Measurements from ENCODE around the gene RANBP9.

DNA sequence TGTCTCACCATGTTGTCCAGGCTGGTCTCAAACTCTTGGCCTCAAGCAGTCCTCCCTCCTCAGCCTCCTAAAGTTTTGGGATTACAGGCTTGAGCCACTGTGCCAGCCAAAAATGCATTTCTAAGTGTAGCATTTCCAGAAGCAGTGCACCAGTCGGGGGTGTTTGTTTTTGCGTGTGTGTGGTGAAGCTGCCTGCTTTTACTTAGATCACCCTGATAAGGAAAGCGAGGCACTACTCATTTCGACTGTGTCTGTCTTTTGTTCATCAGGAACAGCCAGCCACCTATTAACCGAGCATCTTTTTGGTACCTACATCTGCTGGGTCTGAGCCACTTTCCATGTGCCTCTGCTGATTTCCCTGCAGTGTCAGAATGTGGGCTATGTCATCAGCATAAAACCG, 118.5 kb downstream of the RANBP9 start:
- TF ChIP-seq, protein P1, sequence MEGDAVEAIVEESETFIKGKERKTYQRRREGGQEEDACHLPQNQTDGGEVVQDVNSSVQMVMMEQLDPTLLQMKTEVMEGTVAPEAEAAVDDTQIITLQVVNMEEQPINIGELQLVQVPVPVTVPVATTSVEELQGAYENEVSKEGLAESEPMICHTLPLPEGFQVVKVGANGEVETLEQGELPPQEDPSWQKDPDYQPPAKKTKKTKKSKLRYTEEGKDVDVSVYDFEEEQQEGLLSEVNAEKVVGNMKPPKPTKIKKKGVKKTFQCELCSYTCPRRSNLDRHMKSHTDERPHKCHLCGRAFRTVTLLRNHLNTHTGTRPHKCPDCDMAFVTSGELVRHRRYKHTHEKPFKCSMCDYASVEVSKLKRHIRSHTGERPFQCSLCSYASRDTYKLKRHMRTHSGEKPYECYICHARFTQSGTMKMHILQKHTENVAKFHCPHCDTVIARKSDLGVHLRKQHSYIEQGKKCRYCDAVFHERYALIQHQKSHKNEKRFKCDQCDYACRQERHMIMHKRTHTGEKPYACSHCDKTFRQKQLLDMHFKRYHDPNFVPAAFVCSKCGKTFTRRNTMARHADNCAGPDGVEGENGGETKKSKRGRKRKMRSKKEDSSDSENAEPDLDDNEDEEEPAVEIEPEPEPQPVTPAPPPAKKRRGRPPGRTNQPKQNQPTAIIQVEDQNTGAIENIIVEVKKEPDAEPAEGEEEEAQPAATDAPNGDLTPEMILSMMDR (IDR thresholded peaks at IDR 0.05 in 2 of 3, conservative IDR thresholded peaks at IDR 0.05 in 1 of 3; ENCODE audit: insufficient read depth in 2 of 3, low read depth in 1 of 3, low read length in 3 of 3) = no peak
- TF ChIP-seq, protein P2, sequence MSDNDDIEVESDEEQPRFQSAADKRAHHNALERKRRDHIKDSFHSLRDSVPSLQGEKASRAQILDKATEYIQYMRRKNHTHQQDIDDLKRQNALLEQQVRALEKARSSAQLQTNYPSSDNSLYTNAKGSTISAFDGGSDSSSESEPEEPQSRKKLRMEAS (CRISPR knock-in tag; IDR thresholded peaks at IDR 0.05) = no peak
- TF ChIP-seq CREB1 (IDR thresholded peaks at IDR 0.05) = no peak
- TF ChIP-seq CREB1 (CRISPR knock-in tag; IDR thresholded peaks at IDR 0.05) = no peak
- no peak for TF ChIP-seq CREBBP (IDR thresholded peaks at IDR 0.05; ENCODE audit: low read depth, low read length)
- TF ChIP-seq, protein P3, sequence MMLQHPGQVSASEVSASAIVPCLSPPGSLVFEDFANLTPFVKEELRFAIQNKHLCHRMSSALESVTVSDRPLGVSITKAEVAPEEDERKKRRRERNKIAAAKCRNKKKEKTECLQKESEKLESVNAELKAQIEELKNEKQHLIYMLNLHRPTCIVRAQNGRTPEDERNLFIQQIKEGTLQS (IDR thresholded peaks at IDR 0.05) = no peak
- TF ChIP-seq, protein P3 (CRISPR knock-in tag; conservative IDR thresholded peaks at IDR 0.05) = no peak
- TF ChIP-seq SMARCA5 (IDR thresholded peaks at IDR 0.05) = no peak
- TF ChIP-seq C11orf30 (IDR thresholded peaks at IDR 0.05; ENCODE audit: low read depth) = no peak
- no peak for TF ChIP-seq ERF (CRISPR knock-in tag; IDR thresholded peaks at IDR 0.05)
- TF ChIP-seq, protein P4, sequence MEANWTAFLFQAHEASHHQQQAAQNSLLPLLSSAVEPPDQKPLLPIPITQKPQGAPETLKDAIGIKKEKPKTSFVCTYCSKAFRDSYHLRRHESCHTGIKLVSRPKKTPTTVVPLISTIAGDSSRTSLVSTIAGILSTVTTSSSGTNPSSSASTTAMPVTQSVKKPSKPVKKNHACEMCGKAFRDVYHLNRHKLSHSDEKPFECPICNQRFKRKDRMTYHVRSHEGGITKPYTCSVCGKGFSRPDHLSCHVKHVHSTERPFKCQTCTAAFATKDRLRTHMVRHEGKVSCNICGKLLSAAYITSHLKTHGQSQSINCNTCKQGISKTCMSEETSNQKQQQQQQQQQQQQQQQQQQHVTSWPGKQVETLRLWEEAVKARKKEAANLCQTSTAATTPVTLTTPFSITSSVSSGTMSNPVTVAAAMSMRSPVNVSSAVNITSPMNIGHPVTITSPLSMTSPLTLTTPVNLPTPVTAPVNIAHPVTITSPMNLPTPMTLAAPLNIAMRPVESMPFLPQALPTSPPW (CRISPR knock-in tag; IDR thresholded peaks at IDR 0.05) = no peak
- TF ChIP-seq, protein P5, sequence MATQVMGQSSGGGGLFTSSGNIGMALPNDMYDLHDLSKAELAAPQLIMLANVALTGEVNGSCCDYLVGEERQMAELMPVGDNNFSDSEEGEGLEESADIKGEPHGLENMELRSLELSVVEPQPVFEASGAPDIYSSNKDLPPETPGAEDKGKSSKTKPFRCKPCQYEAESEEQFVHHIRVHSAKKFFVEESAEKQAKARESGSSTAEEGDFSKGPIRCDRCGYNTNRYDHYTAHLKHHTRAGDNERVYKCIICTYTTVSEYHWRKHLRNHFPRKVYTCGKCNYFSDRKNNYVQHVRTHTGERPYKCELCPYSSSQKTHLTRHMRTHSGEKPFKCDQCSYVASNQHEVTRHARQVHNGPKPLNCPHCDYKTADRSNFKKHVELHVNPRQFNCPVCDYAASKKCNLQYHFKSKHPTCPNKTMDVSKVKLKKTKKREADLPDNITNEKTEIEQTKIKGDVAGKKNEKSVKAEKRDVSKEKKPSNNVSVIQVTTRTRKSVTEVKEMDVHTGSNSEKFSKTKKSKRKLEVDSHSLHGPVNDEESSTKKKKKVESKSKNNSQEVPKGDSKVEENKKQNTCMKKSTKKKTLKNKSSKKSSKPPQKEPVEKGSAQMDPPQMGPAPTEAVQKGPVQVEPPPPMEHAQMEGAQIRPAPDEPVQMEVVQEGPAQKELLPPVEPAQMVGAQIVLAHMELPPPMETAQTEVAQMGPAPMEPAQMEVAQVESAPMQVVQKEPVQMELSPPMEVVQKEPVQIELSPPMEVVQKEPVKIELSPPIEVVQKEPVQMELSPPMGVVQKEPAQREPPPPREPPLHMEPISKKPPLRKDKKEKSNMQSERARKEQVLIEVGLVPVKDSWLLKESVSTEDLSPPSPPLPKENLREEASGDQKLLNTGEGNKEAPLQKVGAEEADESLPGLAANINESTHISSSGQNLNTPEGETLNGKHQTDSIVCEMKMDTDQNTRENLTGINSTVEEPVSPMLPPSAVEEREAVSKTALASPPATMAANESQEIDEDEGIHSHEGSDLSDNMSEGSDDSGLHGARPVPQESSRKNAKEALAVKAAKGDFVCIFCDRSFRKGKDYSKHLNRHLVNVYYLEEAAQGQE (IDR thresholded peaks at IDR 0.05; ENCODE audit: borderline replicate concordance) = no peak
- TF ChIP-seq, protein P5 (CRISPR knock-in tag; IDR thresholded peaks at IDR 0.05; ENCODE audit: low read depth) = no peak
- TF ChIP-seq KHSRP (IDR thresholded peaks at IDR 0.05) = no peak
- TF ChIP-seq, protein P6, sequence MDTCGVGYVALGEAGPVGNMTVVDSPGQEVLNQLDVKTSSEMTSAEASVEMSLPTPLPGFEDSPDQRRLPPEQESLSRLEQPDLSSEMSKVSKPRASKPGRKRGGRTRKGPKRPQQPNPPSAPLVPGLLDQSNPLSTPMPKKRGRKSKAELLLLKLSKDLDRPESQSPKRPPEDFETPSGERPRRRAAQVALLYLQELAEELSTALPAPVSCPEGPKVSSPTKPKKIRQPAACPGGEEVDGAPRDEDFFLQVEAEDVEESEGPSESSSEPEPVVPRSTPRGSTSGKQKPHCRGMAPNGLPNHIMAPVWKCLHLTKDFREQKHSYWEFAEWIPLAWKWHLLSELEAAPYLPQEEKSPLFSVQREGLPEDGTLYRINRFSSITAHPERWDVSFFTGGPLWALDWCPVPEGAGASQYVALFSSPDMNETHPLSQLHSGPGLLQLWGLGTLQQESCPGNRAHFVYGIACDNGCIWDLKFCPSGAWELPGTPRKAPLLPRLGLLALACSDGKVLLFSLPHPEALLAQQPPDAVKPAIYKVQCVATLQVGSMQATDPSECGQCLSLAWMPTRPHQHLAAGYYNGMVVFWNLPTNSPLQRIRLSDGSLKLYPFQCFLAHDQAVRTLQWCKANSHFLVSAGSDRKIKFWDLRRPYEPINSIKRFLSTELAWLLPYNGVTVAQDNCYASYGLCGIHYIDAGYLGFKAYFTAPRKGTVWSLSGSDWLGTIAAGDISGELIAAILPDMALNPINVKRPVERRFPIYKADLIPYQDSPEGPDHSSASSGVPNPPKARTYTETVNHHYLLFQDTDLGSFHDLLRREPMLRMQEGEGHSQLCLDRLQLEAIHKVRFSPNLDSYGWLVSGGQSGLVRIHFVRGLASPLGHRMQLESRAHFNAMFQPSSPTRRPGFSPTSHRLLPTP (IDR thresholded peaks at IDR 0.05; ENCODE audit: borderline replicate concordance, extremely low read depth, insufficient read length) = no peak
- TF ChIP-seq, protein P7, sequence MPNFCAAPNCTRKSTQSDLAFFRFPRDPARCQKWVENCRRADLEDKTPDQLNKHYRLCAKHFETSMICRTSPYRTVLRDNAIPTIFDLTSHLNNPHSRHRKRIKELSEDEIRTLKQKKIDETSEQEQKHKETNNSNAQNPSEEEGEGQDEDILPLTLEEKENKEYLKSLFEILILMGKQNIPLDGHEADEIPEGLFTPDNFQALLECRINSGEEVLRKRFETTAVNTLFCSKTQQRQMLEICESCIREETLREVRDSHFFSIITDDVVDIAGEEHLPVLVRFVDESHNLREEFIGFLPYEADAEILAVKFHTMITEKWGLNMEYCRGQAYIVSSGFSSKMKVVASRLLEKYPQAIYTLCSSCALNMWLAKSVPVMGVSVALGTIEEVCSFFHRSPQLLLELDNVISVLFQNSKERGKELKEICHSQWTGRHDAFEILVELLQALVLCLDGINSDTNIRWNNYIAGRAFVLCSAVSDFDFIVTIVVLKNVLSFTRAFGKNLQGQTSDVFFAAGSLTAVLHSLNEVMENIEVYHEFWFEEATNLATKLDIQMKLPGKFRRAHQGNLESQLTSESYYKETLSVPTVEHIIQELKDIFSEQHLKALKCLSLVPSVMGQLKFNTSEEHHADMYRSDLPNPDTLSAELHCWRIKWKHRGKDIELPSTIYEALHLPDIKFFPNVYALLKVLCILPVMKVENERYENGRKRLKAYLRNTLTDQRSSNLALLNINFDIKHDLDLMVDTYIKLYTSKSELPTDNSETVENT (CRISPR knock-in tag; IDR thresholded peaks at IDR 0.05) = no peak
- no peak for TF ChIP-seq POLR2A (conservative IDR thresholded peaks at IDR 0.05)

Measured in K562 (cell line).